Bone marrow (tissue), 2 donors: Measurements from ENCODE around the gene IRF5.
"Not testable (repeated sequence)": the region's sequence is repeated elsewhere in the genome, so short reads cannot be mapped to it uniquely, and the experiment has no call there.

Experiments
- DNase-seq, 2 donors: peaks; one replicate each; lab custom pipeline; 2025; lab: John Stamatoyannopoulos, UW

The IRF5 gene

GRCh38 chr7:128906001-128906765, 31.5 kb upstream of the IRF5 start:
- no peak for DNase-seq

GRCh38 chr7:128906766-128907559, 30.8 kb upstream of the IRF5 start:
- no peak for DNase-seq

- no peak for DNase-seq
Measured at GRCh38 chr7:128908750-128909624, 28.7 kb upstream of the IRF5 start.

GRCh38 chr7:128909625-128910568, 27.8 kb upstream of the IRF5 start:
- no peak for DNase-seq

GRCh38 chr7:128910569-128910945, 27.2 kb upstream of the IRF5 start, which contains the start of gene KCP:
KCP (minus strand) TSS chr7:128910709; CDS start chr7:128910676, 33 bp downstream.
- no peak for DNase-seq

- DNase-seq: no peak
Measured at GRCh38 chr7:128911423-128912031, 26.2 kb upstream of the IRF5 start.

GRCh38 chr7:128912281-128912680, 25.4 kb upstream of the IRF5 start:
- DNase-seq: no peak

GRCh38 chr7:128912709-128913495, 24.8 kb upstream of the IRF5 start:
- not testable (repeated sequence) for DNase-seq

GRCh38 chr7:128913870-128914565, 23.7 kb upstream of the IRF5 start:
- no peak for DNase-seq

GRCh38 chr7:128914566-128915151, 23.1 kb upstream of the IRF5 start:
- no peak for DNase-seq

GRCh38 chr7:128915271-128915819, 22.4 kb upstream of the IRF5 start:
- DNase-seq: no peak

- DNase-seq: no peak
Measured at GRCh38 chr7:128915841-128916642, 21.7 kb upstream of the IRF5 start.

- DNase-seq: no peak
Measured at GRCh38 chr7:128916643-128916915, 21.1 kb upstream of the IRF5 start.

- no peak for DNase-seq
Measured at GRCh38 chr7:128917122-128917521, 20.6 kb upstream of the IRF5 start.

GRCh38 chr7:128918016-128918665, 19.6 kb upstream of the IRF5 start:
- DNase-seq: no peak

- no peak for DNase-seq
Measured at GRCh38 chr7:128919241-128919640, 18.5 kb upstream of the IRF5 start.
